Measurements from ENCODE around the gene C9orf72. TPM values are rescaled to one million over a fixed set of nuclear protein-coding genes. Genes with fewer than 3 reads are reported as not detected.
"Not testable (repeated sequence)": the region's sequence is repeated elsewhere in the genome, so short reads cannot be mapped to it uniquely, and the experiment has no call there.

The C9orf72 gene
- total RNA-seq, 1 experiment from 2014 or later = 15.8 TPM

DNA sequence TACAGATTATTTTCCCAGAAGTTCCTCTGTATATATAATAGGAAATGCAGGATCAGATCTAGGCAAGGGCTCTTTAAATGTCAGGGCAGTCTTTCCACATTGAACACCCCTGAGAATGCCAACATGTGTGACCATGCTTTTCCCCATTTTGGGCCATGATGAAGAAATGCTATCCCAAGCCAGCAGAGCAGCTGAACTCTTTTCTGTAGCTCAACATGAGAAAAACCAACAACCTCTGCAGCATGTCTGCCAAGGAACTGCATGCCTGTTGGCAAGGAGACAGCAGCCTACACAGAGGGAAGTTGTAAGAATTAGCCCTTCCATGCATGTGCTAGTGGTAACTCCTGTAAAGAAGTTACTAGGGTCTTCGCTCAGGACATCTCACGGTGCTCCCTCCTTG lies 58.7 kb downstream of the C9orf72 start:
- DNase-seq (ENCODE audit: low read depth) = no peak

- DNase-seq (ENCODE audit: low read depth) = no peak
Measured at GRCh38 chr9:27511771-27512170, 61.5 kb downstream of the C9orf72 start.

- no peak for DNase-seq (ENCODE audit: low read depth)
Measured at GRCh38 chr9:27510780-27511179, 62.5 kb downstream of the C9orf72 start.

DNA sequence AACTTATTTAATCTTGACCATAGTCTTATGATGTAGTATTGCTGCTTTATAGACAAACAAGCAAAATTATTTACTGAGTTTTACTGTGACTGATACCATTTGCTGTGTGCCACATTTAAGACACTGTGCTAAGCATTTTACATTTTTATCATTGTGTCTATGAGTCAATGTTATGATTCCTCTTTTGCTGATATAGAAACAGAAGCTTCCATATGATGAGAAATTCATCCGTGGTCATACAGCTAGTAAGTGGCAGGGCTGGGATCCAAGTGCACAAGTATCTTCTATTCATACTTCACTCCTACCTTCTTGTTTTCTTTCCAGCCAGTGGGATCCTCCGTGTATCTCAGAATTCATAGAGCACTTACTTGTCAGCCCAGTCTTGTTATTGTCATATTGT lies 66.3 kb downstream of the C9orf72 start:
- no peak for DNase-seq (ENCODE audit: low read depth)

DNA sequence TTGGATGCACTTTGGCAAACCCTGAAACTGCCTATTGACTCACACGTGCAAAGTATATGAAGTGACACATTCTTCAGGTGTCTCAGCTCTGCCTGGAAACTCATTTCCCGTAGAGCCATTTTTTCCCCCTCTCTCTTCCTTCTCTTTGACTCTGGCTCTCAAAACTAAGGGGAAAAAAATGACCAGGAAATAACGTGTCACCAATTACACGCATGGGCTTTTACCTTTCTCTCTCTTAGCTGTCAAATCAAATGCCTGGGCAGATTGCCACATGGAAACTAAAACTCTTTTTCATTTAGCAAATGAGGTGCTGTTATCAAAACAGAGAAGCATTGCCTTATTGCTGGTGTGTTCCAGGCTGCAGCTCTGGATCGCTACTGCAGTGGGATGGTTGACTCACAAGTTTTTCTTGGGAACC lies 67.5 kb downstream of the C9orf72 start:
- peak; percentile 51 for DNase-seq (ENCODE audit: low read depth)

- DNase-seq (ENCODE audit: low read depth) = no peak
Measured at GRCh38 chr9:27504259-27504658, 69.0 kb downstream of the C9orf72 start.

GRCh38 chr9:27503623-27504022 lies 69.7 kb downstream of the C9orf72 start:
- no peak for DNase-seq (ENCODE audit: low read depth)

DNA sequence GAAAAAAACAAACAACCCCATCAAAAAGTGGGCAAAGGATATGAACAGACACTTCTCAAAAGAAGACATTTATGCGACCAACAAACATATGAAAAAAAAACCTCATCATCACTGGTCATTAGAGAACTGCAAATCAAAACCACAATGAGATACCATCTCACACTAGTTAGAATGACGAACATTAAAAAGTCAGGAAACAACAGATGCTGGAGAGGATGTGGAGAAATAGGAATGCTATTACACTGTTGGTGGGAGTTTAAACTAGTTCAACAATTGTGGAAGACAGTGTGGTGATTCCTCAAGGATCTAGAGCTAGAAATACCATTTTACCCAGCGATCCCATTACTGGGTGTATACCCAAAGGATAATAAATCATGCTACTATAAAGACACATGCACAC lies 72.4 kb downstream of the C9orf72 start:
- not testable (repeated sequence) for DNase-seq (ENCODE audit: low read depth)

- DNase-seq (ENCODE audit: low read depth) = peak; percentile 73
Measured at GRCh38 chr9:27499451-27499850, 73.8 kb downstream of the C9orf72 start.

DNA sequence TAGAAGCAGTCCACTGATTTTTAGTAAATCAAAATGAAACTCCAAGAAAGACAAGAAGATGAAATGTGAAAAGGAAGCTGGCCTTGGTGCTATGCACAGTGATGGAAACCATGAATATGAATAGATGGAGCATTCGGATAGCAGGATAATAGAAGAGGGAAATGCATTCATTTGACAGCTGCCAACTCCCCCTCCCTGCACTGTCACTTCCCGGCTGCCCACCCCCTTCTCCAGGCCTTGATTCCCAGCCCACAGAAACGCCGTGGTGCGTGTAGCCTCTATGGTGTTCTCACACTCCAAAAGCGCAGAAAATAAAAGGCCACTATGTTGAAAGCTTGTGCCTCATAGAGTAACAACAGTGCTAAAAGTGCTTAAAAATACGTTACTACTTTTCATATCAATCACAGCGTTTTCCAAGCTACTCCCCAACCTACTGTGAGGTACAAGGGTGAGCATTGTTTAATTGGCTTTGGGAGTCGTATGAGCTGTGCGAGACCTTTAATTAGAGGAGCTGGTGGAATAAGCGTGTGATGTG lies 75.3 kb downstream of the C9orf72 start:
- no peak for DNase-seq (ENCODE audit: low read depth)

Other genes starting within 250 kb of the C9orf72 start
- not detected in 2 replicates for gene IFNK, start 49.2 kb downstream of the C9orf72 start, total RNA-seq (2014; rRNA removed; shearing (Covaris generic))
- gene MOB3B, start 43.7 kb downstream of the C9orf72 start, total RNA-seq (2014; rRNA removed; shearing (Covaris generic)) = 0.83 and 0.91 TPM in 2 replicates